ENCODE results near the gene PLEKHA6.
A peak's percentile ranks its signal among the peaks of the same experiment; 100 is the strongest.

Gene PLEKHA6

DNA sequence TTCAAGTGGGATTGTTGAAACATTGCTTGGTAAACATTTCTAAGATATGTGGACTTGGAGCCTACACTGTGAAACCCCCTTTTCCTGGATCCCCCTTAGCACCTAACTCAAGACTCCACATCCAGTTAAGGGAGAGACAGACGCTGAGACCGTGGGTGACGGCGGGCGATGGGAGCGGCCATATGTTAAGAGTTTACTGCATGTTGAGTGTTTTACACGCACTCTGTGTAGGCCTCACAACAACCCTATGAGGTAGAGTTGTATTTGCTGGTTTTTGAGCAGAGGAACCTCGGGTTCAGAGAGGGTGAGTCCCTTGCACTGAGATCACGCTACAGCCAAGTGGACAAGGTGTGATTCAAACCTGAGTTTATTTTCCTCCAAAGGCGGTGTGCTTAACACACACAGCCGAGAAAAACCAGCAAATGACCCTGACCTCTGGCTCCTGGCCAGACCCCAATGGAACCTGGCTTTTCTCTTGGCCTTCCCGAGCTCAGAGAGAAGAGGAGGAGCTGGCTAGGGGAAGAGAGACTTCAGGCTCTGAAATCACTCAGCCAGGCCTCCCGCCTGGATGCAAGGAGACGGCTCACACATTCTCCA lies 99.0 kb downstream of the PLEKHA6 start:
- no peak overlapping the region for H3K4me3 ChIP-seq (ENCODE audit: low read length)
- TF ChIP-seq, protein P1, sequence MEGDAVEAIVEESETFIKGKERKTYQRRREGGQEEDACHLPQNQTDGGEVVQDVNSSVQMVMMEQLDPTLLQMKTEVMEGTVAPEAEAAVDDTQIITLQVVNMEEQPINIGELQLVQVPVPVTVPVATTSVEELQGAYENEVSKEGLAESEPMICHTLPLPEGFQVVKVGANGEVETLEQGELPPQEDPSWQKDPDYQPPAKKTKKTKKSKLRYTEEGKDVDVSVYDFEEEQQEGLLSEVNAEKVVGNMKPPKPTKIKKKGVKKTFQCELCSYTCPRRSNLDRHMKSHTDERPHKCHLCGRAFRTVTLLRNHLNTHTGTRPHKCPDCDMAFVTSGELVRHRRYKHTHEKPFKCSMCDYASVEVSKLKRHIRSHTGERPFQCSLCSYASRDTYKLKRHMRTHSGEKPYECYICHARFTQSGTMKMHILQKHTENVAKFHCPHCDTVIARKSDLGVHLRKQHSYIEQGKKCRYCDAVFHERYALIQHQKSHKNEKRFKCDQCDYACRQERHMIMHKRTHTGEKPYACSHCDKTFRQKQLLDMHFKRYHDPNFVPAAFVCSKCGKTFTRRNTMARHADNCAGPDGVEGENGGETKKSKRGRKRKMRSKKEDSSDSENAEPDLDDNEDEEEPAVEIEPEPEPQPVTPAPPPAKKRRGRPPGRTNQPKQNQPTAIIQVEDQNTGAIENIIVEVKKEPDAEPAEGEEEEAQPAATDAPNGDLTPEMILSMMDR (conservative IDR thresholded peaks at IDR 0.05; ENCODE audit: low read length), result no peak
- no peak for DNase-seq (ENCODE audit: low read depth)

DNA sequence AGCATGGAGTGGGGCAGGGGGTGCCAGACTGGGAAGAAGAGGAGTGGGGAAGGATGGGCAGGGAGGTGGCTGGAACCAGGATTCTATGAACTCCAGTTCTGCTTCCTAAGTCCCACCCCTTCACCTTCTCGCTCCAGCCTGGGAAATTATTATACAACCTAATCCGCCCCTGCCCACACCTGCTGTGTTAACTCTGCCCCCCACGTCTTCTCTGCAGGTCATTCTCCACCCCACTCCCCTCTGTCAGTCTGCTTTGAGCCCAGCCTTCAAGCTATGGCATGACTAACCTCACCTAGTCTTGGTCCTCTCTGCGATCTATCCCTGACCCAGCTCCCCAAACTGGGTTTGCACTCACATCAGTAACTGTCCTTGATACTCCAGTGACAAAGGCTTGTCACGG lies 99.9 kb downstream of the PLEKHA6 start:
- TF ChIP-seq, protein P1 (conservative IDR thresholded peaks at IDR 0.05; ENCODE audit: low read length), result no peak
- no peak overlapping the region for H3K4me3 ChIP-seq (ENCODE audit: low read length)
- no peak for DNase-seq (ENCODE audit: low read depth)

DNA sequence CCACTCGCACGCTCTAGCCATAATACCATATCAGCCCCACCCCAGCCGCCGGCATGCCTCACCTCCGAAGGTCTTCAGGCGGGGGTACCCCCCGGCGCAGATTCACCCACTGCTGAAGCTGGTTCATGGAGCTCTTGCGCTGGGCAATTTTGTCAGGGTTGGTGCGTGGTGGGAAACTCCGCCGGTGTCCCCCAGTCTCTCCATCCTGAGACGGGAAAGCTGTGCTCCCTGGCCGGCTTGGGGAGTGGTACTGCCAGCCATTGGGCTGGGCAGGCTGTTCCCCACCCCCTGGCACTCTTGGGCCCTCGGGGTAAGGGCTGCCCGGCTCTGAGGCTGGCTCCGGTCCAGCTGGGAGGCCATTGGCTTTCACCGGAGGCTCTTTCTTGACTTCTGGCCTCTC lies 100.5 kb downstream of the PLEKHA6 start:
- no peak for DNase-seq (ENCODE audit: low read depth)
- no peak overlapping the region for H3K4me3 ChIP-seq (ENCODE audit: low read length)
- TF ChIP-seq, protein P1 (conservative IDR thresholded peaks at IDR 0.05; ENCODE audit: low read length), result no peak

DNA sequence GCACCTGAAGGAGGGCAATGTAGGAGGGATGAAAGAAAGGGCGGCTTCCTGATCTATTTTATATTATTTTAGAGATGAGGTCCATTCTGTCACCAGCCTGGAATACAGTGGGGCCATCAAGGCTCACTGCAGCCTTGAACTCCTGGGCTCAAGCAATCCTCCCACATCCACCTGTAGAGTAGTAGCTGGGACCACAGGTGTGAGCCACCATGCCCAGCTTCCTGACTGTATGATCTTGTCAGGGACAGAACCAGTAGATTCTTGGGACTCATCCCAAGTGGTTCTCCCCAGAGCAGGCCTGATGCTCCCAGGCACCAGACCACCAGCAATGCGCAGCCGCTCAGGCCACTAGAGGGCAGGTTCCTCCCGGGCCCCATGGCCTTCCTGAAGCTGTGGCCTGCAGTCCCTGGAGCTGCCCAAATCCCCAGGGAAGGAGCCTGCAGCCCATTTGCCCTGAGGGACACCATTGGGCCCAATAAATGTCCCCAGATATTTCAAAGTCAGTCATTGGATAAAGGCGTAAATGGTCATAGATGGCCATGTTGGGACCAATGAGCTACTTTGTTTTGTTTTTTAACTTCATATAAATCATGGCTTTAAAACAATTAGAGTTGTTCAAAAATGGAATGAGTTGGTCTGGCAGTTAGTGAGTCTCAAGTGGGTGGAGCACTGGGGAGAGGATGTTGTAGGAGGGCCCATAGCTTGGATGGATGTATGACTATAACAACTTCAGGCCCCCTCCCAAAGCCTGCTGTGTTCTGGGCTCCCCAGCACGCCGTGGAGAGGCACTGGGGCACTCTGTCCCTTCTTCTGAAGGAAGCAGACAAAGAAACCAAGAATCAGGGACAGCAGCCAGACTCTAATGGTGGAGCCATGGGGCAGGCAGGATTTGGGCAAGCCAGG lies 101.3 kb downstream of the PLEKHA6 start:
- H3K4me3 ChIP-seq (ENCODE audit: low read length), result no peak overlapping the region
- TF ChIP-seq, protein P1 (conservative IDR thresholded peaks at IDR 0.05; ENCODE audit: low read length), result peak; percentile 80
- peak; percentile 54 for DNase-seq (ENCODE audit: low read depth)

DNA sequence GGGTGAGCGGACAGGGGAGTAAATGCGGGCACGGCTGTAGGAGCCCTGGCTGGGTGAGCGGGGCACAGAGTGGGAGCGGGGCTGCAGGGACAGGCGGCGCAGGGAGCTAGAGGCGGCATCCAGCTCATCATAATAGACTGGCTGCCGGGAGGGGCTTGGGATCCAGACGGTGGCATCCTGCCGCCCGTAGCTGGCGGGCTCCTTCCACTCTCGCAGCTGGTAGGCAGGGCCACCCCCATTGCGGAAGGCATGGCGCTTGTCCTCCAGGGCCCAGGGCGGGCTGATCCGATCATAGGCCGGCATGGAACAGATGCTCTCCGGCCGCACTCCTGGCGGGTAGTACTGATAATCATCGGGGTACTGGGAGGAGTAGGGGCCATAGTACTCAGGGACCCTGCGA lies 102.3 kb downstream of the PLEKHA6 start:
- H3K4me3 ChIP-seq (ENCODE audit: low read length), result no peak overlapping the region
- TF ChIP-seq, protein P1 (conservative IDR thresholded peaks at IDR 0.05; ENCODE audit: low read length), result no peak
- no peak for DNase-seq (ENCODE audit: low read depth)

DNA sequence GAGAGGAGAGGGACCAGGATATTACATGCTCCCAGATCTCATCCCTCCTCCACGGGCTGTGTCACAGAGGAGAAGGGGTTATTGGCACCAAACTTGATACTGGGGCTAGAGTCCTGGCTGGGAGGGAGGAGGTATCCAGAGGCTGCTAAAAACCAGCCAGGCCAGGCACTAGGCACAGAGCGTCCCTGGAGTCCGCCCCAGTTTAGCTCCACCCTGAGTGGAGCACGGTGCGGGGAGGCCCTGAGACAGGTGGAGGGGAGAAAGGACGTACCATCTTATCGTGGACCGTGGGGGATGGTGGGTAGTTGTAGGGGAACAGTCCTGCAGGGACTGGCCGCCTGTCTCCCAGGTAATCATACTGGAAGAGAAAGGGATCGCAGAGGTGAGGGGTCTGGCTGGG lies 103.2 kb downstream of the PLEKHA6 start:
- no peak overlapping the region for H3K4me3 ChIP-seq (ENCODE audit: low read length)
- TF ChIP-seq, protein P1 (conservative IDR thresholded peaks at IDR 0.05; ENCODE audit: low read length), result no peak
- no peak for DNase-seq (ENCODE audit: low read depth)

DNA sequence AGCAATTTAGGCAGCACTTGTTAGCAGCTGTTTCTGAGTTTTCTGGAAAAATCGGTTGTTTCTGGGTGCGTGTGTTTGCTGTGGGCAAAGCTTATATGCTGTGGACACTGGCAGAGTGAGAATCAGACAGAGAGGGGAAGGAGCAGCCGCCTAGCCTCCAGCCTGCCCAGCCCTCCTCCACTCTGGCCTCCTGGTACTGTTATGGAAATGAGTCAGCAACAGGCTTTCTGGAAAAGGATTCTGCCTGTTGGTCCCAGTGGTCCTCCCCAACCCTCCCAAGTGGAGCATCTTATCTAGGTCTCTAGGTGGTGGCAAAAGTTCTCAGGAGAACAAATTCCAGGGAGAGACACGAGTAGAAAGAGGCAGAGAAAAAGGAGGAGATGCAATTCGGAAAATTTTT lies 103.8 kb downstream of the PLEKHA6 start:
- H3K4me3 ChIP-seq (ENCODE audit: low read length), result no peak overlapping the region
- TF ChIP-seq, protein P1 (conservative IDR thresholded peaks at IDR 0.05; ENCODE audit: low read length), result no peak
- no peak for DNase-seq (ENCODE audit: low read depth)

Measured in AG10803 (cell line).